ENCODE data around the gene GALNT18. TPM values are rescaled to one million over a fixed set of nuclear protein-coding genes. Genes with fewer than 3 reads are reported as not detected.

The GALNT18 gene
- total RNA-seq, 1 donor from 2014 or later, result 2.1 TPM

DNA sequence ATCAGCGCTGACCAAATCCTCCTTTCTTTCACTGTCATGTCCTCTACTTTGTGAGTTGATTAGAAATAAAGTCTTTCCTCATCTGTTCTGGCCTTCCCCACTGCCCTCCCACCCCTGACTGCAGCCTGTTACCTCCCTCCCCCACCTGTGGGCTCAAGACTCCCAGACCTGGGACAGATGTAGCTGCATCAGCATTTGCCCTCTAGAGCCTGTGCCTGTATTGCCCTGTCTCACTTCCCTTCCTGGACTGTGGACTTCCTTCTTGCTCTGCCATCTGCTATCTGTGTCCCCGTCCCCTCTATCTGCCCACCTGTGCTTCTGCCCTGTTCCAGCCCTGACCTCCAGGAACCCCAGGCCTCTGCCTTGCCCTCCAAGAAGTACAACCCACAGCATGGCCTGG lies 122.5 kb downstream of the GALNT18 start:
- no peak overlapping the region for H3K27ac Mint-ChIP-seq
- H3K27me3 Mint-ChIP-seq, result peaks cover 7% of the 10 kb centered on the region
- no peak for DNase-seq (ENCODE audit: low spot score, unreplicated experiment)
- TF ChIP-seq, protein P1, sequence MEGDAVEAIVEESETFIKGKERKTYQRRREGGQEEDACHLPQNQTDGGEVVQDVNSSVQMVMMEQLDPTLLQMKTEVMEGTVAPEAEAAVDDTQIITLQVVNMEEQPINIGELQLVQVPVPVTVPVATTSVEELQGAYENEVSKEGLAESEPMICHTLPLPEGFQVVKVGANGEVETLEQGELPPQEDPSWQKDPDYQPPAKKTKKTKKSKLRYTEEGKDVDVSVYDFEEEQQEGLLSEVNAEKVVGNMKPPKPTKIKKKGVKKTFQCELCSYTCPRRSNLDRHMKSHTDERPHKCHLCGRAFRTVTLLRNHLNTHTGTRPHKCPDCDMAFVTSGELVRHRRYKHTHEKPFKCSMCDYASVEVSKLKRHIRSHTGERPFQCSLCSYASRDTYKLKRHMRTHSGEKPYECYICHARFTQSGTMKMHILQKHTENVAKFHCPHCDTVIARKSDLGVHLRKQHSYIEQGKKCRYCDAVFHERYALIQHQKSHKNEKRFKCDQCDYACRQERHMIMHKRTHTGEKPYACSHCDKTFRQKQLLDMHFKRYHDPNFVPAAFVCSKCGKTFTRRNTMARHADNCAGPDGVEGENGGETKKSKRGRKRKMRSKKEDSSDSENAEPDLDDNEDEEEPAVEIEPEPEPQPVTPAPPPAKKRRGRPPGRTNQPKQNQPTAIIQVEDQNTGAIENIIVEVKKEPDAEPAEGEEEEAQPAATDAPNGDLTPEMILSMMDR (IDR thresholded peaks at IDR 0.05; ENCODE audit: unreplicated experiment), result no peak
- H3K9me3 Mint-ChIP-seq (ENCODE audit: low read depth), result no peaks in the 10 kb centered on the region
- no peaks in the 10 kb centered on the region for H3K36me3 Mint-ChIP-seq (ENCODE audit: insufficient read depth)
- peaks cover 21% of the 10 kb centered on the region for H3K4me1 Mint-ChIP-seq (ENCODE audit: low read depth)
- no peak overlapping the region for H3K4me3 Mint-ChIP-seq (ENCODE audit: low read depth)

DNA sequence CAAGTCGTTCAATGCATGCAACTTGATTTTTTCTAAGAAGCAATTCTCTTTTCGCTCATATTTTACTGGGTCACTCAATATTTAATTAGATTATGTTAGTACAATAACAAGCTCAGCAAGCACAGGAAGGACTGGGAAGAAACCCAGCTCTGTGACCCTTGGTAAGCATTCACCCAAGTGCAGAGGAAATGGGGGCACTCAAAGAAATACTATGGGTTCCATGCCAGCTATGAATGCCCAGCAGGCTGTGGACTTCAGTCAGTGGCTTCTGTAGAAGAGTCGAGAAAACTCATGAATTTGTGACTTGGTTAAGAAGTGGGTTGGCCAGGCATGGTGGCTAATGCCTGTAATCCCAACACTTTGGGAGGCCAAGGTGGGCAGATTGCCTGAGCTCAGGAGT lies 123.6 kb downstream of the GALNT18 start:
- Mint-ChIP-seq H3K36me3 (ENCODE audit: insufficient read depth) (no peaks in the 10 kb centered on the region), H3K27me3 (peaks cover 9% of the 10 kb centered on the region), H3K27ac (no peak overlapping the region), H3K4me3 (ENCODE audit: low read depth) (no peak overlapping the region), H3K4me1 (ENCODE audit: low read depth) (peaks cover 21% of the 10 kb centered on the region), H3K9me3 (ENCODE audit: low read depth) (no peaks in the 10 kb centered on the region)
- TF ChIP-seq, protein P1 (IDR thresholded peaks at IDR 0.05; ENCODE audit: unreplicated experiment), result no peak
- DNase-seq (ENCODE audit: low spot score, unreplicated experiment), result no peak

DNA sequence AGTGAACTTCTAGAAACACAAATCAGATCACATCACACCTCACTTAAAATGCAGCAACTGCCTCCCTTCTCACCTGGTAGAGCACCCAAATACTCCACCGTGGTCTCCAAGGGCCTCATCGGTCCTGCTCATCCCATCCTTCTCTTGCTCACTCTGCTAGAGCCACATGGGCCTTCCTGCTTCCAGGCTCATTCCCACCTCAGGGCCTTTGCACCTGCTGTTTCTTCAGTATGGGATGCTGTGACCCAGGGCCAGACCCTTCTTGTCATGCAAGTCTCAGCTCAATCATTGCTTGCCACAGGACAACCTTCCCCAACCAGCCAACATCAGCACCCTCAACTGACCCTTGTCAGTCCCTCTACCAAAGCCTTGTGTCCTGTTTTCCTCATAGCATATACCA lies 124.9 kb downstream of the GALNT18 start:
- DNase-seq (ENCODE audit: low spot score, unreplicated experiment), result no peak
- Mint-ChIP-seq H3K4me3 (ENCODE audit: low read depth) (no peak overlapping the region), H3K36me3 (ENCODE audit: insufficient read depth) (no peaks in the 10 kb centered on the region), H3K27me3 (peaks cover 9% of the 10 kb centered on the region), H3K27ac (no peak overlapping the region), H3K4me1 (ENCODE audit: low read depth) (peaks cover 11% of the 10 kb centered on the region), H3K9me3 (ENCODE audit: low read depth) (no peaks in the 10 kb centered on the region)
- TF ChIP-seq, protein P1 (IDR thresholded peaks at IDR 0.05; ENCODE audit: unreplicated experiment), result no peak

DNA sequence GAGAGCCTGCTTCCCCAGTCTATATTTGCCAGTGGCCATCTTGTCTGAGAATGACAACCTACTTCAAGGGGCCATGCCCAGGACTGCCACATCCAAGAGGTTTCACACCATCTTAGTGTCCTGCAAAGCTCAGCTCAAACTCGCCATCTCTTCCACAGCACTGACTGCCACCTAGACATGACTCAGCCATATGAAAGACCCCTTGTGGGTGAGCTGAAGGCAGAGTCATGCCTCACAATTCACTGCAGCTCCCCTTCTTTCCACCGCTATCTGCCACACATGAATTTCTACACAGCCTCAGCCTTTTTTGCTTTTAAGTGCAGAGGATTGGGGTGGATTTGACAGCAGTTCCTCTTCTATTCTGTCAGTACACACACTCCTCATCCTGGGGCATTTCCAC lies 127.5 kb downstream of the GALNT18 start:
- Mint-ChIP-seq H3K27ac (no peak overlapping the region), H3K4me1 (ENCODE audit: low read depth) (no peaks in the 10 kb centered on the region), H3K4me3 (ENCODE audit: low read depth) (no peak overlapping the region), H3K27me3 (peaks cover 6% of the 10 kb centered on the region), H3K36me3 (ENCODE audit: insufficient read depth) (no peaks in the 10 kb centered on the region), H3K9me3 (ENCODE audit: low read depth) (no peaks in the 10 kb centered on the region)
- no peak for DNase-seq (ENCODE audit: low spot score, unreplicated experiment)
- TF ChIP-seq, protein P1 (IDR thresholded peaks at IDR 0.05; ENCODE audit: unreplicated experiment), result no peak

DNA sequence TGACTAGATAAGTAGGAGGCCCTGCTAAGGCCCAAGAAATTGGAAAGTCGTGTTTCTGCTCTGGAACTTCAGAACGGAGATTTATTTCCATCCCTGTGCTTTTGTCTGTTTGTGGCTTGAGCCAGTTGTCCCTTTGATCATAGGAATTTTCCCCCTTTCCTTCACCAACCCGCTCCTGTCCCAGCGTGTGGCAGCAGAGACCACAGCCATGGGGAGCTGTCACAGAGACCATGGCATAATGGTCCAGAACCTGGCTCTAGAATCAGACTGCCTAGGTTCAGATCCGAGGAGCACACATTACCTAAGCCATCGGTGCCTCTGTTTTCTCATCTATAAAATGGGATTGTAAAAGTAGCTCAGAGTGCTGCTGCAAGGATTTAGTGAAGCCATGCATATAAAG lies 128.1 kb downstream of the GALNT18 start:
- TF ChIP-seq, protein P1 (IDR thresholded peaks at IDR 0.05; ENCODE audit: unreplicated experiment), result no peak
- no peak overlapping the region for H3K4me3 Mint-ChIP-seq (ENCODE audit: low read depth)
- peaks cover 6% of the 10 kb centered on the region for H3K27me3 Mint-ChIP-seq
- H3K9me3 Mint-ChIP-seq (ENCODE audit: low read depth), result no peaks in the 10 kb centered on the region
- no peaks in the 10 kb centered on the region for H3K4me1 Mint-ChIP-seq (ENCODE audit: low read depth)
- H3K27ac Mint-ChIP-seq, result no peak overlapping the region
- DNase-seq (ENCODE audit: low spot score, unreplicated experiment), result no peak
- H3K36me3 Mint-ChIP-seq (ENCODE audit: insufficient read depth), result no peaks in the 10 kb centered on the region

Measured in progenitor cell of endocrine pancreas (in vitro differentiated cells).